ENCODE results near the gene ZNF256.

GRCh38 chr19:57935731-57936130, 11.8 kb downstream of the ZNF256 start:
- TF ChIP-seq, protein P1, sequence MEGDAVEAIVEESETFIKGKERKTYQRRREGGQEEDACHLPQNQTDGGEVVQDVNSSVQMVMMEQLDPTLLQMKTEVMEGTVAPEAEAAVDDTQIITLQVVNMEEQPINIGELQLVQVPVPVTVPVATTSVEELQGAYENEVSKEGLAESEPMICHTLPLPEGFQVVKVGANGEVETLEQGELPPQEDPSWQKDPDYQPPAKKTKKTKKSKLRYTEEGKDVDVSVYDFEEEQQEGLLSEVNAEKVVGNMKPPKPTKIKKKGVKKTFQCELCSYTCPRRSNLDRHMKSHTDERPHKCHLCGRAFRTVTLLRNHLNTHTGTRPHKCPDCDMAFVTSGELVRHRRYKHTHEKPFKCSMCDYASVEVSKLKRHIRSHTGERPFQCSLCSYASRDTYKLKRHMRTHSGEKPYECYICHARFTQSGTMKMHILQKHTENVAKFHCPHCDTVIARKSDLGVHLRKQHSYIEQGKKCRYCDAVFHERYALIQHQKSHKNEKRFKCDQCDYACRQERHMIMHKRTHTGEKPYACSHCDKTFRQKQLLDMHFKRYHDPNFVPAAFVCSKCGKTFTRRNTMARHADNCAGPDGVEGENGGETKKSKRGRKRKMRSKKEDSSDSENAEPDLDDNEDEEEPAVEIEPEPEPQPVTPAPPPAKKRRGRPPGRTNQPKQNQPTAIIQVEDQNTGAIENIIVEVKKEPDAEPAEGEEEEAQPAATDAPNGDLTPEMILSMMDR (conservative IDR thresholded peaks at IDR 0.05) = no peak
- TF ChIP-seq ZFX (IDR thresholded peaks at IDR 0.05) = no peak

Data from C4-2B (cell line).